GM12872 (cell line): ENCODE data around the gene TMOD2.

Experiments used
- TF ChIP-seq, protein P1 (sequence below): IDR thresholded peaks from 3 replicates; pipeline ENCODE4 v1.5.1; 2011; ENCODE audit warnings: low read depth, mild to moderate bottlenecking, low read length, moderate library complexity; ENCODE audit not compliant: insufficient read depth

TMOD2 gene

DNA sequence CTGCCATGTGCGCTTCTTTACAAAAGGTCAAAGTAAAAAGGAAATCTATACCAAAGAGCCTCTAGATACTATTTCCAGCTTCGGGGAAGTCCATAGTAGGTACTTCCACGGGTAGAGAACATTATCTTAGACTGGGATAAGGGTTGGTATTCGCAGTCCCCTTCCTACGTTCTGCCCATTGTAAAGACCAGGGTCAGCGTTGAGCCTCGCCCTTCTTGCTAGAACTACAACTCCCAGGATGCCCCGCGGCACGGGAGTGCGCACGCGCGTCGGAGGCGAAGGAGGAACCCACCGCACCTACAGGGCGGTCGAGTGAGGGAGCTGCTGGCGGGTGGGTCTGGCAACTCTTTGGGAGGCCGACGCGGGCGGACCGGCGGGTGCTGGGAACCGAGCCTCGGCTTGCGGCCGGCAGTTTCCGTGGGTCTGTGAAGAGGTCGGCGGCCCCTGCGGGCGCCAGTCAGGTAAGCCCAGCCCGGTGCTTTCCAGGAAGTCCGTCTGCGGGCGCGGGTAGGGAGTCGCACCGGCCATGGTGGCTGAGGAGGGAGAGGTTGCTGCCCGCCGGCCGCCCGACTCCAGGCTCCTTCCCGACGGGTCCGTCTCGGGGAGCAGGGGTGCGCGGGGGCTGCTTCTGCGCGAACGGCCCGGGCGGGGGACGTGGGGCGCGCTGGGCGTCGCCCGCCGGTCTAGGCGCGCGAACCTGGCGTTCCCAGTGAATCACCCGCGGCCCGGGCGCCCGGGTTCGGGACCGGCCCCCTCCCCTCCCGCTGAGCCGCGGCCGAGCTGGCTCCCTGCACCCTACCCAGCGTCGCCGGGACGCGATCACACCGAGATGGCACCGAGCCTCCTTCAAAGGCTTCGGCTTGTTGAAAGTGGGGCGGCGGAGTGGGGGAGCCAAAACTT, 78.2 kb downstream of the TMOD2 start, which contains the start of gene TMOD3:
Gene TMOD3 (plus strand): TSS at position 278 of the 900 bp plus-strand sequence. CDS start 33,232 bp downstream, outside the sequence.
- TF ChIP-seq, protein P1, sequence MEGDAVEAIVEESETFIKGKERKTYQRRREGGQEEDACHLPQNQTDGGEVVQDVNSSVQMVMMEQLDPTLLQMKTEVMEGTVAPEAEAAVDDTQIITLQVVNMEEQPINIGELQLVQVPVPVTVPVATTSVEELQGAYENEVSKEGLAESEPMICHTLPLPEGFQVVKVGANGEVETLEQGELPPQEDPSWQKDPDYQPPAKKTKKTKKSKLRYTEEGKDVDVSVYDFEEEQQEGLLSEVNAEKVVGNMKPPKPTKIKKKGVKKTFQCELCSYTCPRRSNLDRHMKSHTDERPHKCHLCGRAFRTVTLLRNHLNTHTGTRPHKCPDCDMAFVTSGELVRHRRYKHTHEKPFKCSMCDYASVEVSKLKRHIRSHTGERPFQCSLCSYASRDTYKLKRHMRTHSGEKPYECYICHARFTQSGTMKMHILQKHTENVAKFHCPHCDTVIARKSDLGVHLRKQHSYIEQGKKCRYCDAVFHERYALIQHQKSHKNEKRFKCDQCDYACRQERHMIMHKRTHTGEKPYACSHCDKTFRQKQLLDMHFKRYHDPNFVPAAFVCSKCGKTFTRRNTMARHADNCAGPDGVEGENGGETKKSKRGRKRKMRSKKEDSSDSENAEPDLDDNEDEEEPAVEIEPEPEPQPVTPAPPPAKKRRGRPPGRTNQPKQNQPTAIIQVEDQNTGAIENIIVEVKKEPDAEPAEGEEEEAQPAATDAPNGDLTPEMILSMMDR = no peak

DNA sequence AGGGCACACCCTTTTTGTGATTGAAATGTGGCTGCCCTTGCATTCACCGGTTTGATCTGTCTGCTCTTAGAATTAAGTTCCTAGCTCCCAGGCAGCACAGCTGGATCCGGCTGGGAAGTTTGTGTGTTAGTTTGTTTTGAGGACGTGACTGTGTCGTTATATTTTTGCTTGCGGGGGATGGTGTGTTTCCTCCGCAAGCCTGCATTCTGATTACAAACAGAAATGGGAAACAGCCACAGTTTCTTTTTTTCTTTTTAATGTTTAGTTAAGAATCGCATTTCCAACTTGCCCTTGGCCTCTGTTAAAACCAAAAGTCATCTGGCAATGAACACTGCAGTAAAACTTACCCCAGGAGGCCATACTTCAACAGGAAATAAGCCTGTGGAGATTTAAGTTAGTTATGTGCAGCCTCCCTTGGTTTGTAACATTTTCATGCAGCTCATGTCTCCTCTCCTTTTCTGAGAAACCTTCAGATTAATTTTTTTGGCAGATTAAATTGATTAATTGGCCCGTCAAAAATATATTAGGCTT, 78.9 kb downstream of the TMOD2 start:
- TF ChIP-seq, protein P1 = no peak

DNA sequence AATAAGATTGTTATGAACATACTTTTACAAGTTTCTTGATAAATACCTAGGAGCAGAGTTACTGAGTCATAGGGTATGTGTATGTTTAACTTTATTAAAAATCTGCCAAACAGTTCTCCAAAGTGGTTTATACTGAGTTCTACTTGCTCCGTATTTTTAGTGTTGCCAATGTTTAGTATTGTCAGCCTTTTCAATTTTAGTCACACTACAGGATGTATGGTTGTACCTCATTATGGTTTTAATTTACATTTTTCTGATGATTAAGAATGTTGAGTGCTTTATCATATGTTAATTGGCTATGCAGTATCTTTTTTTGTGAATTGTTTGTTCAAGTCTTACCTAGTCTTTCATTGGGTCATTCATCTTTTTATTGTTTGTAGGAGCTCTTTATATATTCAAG, 82.4 kb downstream of the TMOD2 start:
- TF ChIP-seq, protein P1 = no peak

DNA sequence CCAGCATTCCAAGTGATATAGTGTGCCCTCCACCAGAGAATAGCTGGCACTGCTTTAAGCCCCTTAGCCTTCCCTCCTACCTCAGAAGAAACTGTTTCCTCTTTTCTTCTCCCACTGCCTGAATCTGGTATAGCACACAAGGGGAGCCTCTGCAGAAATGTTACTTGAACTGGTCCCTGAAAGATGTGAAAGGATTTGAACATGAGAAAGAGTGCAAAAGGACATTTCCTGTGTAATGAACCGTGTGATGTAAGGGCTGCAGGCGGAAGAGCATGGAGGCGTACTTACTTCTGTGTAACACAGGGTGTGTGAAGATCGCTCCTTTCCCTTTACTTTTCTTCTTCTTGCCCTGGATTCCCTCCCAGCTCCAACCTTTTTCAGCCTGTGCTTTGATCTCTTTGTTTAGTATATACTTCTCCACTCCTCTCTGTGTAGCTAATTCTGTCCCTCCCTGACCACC, 86.4 kb downstream of the TMOD2 start:
- TF ChIP-seq, protein P1 = no peak

DNA sequence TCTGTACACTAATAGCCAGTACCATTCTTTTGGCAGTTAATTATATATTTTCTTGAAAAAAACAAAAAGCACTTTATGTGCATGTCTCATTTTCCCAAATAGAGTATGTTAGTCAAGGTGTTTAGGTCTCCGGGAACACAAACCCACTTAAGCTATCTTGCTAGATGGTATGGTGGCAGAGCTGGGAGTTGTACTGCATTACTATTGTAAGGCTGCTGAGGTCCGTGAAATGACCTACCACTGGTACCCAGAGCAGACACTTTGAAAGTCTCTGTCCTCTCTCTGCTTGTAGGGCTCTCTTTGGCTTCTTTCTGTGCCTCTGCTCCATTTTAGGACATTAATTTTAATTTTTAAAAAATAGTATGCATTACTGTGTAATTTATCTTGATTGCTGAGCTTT, 86.9 kb downstream of the TMOD2 start:
- TF ChIP-seq, protein P1 = no peak

DNA sequence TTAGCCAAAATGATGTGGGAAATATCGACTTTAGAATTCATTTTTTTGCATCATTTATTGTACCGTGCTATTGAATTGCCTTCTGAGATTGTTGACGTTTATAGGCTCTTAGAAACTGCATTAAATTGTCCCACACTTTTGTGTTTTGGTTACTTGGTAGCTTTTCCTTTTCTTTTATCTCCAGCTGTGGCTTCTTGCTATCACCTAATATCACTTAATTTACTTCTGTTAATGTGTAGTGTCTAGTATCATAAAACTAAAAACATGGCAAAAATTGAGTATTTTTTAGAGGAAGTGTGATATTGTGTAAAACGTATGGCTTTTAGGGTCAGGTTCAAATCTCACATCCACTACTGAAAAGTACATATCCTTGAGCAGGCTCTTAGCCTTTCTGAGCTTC, 89.3 kb downstream of the TMOD2 start:
- TF ChIP-seq, protein P1 = no peak

DNA sequence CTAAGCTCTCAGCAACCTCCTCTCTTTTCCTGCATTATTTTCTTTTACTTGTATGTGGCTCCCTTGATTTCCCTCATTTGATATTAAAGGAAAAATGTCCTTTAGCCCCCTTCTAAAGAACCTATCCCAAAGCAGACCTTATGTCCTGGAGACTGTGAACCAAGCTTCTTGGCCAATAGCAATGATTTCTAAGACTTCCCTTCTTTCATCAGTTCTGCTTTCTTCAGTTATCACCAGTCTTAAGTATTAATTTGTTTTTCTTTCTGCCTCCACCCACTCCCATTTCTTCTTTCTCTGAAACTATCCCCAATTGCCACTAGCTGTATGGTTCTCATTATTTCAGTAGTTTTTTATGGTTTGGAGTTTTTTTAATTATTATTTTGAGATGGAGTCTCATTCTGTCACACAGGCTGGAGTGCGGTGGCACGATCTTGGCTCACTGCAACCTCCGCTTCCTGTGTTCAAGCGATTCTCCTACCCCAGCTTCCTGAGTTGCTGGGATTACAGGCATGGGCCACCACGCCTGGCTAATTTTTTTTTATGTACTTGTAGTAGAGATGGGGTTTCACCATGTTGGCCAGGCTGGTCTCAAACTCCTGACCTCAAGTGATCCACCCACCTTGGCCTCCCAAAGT, 90.1 kb downstream of the TMOD2 start:
- TF ChIP-seq, protein P1 = no peak
